Measurements from ENCODE around the gene HOXC12. TPM values are rescaled to one million over a fixed set of nuclear protein-coding genes. Genes with fewer than 3 reads are reported as not detected.

The HOXC12 gene
- total RNA-seq, 6 experiments from 2014 or later, result not detected

GRCh38 chr12:53961025-53961761 lies 6.5 kb downstream of the HOXC12 start:
- DNase-seq, result no peak
- peaks cover 64% of the 10 kb centered on the region for H3K27me3 Mint-ChIP-seq (ENCODE audit: insufficient read depth)

GRCh38 chr12:53963005-53963404 lies 8.3 kb downstream of the HOXC12 start:
- TF ChIP-seq, protein P1, sequence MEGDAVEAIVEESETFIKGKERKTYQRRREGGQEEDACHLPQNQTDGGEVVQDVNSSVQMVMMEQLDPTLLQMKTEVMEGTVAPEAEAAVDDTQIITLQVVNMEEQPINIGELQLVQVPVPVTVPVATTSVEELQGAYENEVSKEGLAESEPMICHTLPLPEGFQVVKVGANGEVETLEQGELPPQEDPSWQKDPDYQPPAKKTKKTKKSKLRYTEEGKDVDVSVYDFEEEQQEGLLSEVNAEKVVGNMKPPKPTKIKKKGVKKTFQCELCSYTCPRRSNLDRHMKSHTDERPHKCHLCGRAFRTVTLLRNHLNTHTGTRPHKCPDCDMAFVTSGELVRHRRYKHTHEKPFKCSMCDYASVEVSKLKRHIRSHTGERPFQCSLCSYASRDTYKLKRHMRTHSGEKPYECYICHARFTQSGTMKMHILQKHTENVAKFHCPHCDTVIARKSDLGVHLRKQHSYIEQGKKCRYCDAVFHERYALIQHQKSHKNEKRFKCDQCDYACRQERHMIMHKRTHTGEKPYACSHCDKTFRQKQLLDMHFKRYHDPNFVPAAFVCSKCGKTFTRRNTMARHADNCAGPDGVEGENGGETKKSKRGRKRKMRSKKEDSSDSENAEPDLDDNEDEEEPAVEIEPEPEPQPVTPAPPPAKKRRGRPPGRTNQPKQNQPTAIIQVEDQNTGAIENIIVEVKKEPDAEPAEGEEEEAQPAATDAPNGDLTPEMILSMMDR (IDR thresholded peaks at IDR 0.05), result no peak
- no peaks in the 10 kb centered on the region for H3K36me3 Mint-ChIP-seq (ENCODE audit: low read depth)
- H3K27me3 Mint-ChIP-seq (ENCODE audit: insufficient read depth), result peaks cover 68% of the 10 kb centered on the region
- DNase-seq, result no peak
- H3K4me1 Mint-ChIP-seq (ENCODE audit: low read depth), result peaks cover 24% of the 10 kb centered on the region
- H3K9me3 Mint-ChIP-seq, result no peaks in the 10 kb centered on the region
- peak overlapping the region; percentile 81; the same call in 1 of the 2 replicates for H3K27ac Mint-ChIP-seq
- peak overlapping the region; percentile 81; the same call in 1 of the 2 replicates for H3K4me3 Mint-ChIP-seq

More at GRCh38 chr12:53961025-53961761, 6.5 kb downstream of the HOXC12 start:
- Mint-ChIP-seq H3K4me1 (ENCODE audit: low read depth) (peaks cover 20% of the 10 kb centered on the region), H3K36me3 (ENCODE audit: low read depth) (0 out of 2 replicates have a peak, but pooled peaks cover under 1% of the 10 kb centered on the region), H3K4me3 (no peak overlapping the region), H3K27ac (no peak overlapping the region), H3K9me3 (no peaks in the 10 kb centered on the region)
- TF ChIP-seq, protein P1 (IDR thresholded peaks at IDR 0.05), result no peak

DNA sequence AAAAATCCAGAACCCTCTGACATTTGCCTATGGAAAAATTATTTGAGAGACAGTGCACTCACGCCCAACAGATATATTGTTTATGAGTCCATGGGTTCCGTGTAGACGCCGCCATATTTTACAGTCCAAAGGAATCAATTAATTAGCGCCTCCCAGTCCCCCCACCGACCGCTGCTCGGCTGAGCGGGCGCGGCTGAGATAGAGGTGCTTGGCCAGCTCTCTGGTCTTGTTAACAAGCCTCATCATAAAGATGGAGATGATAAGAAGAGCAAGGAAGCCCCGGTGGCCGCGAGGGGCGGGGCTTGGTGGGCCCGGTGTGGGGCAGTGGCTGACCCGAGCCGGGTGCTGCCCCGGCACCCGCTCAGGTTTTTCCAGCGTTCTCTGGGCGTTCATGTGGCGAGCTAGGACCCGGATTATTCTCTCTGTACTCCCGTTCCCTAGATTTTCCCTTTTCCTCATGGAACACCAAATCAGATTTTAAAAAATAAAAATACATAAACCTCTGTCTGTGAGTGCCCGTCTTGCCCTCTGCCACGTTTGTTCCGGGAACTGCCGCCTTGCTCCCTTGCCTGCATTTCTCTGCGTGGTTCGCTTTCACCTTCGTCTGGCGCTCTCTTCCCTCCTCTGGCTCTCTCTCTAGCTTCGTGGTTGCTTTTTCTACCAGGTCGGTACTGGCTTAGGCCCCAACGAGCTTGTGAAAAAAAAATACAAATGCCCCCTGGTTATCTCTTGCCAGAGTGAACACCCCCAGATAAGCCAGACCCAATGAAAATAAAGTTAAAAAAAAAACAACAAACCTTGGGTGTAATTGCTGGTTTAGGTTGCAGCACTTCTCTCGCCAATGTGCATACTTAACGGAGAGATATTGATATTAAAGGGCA lies 9.0 kb downstream of the HOXC12 start:
- H3K9me3 Mint-ChIP-seq, result no peaks in the 10 kb centered on the region
- peaks cover 24% of the 10 kb centered on the region for H3K4me1 Mint-ChIP-seq (ENCODE audit: low read depth)
- TF ChIP-seq, protein P1 (IDR thresholded peaks at IDR 0.05), result no peak
- no peaks in the 10 kb centered on the region for H3K36me3 Mint-ChIP-seq (ENCODE audit: low read depth)
- H3K27ac Mint-ChIP-seq, result peak overlapping the region; percentile 81; the same call in 1 of the 2 replicates
- H3K4me3 Mint-ChIP-seq, result peak overlapping the region; percentile 81
- no peak for DNase-seq
- H3K27me3 Mint-ChIP-seq (ENCODE audit: insufficient read depth), result peaks cover 67% of the 10 kb centered on the region

- peaks cover 24% of the 10 kb centered on the region for H3K4me1 Mint-ChIP-seq (ENCODE audit: low read depth)
Measured at GRCh38 chr12:53964315-53964713, 9.6 kb downstream of the HOXC12 start.

More at GRCh38 chr12:53964315-53964713, 9.6 kb downstream of the HOXC12 start:
- peaks cover 64% of the 10 kb centered on the region for H3K27me3 Mint-ChIP-seq (ENCODE audit: insufficient read depth)
- H3K36me3 Mint-ChIP-seq (ENCODE audit: low read depth), result no peaks in the 10 kb centered on the region
- no peaks in the 10 kb centered on the region for H3K9me3 Mint-ChIP-seq
- H3K4me3 Mint-ChIP-seq, result peak overlapping the region; percentile 81; the same call in 1 of the 2 replicates
- TF ChIP-seq, protein P1 (IDR thresholded peaks at IDR 0.05), result no peak
- H3K27ac Mint-ChIP-seq, result peak overlapping the region; percentile 81; the same call in 1 of the 2 replicates
- DNase-seq, result no peak

Data from HFFc6 (cell line).